Raji (cell line): ENCODE data around the gene SAMD15.

Source experiments
- POLR2A ChIP-seq: IDR thresholded peaks from 2 replicates; pipeline ENCODE4 v1.6.1; 2011; ENCODE audit warnings: low read depth, low read length, control low read depth; ENCODE audit not compliant: insufficient read depth

SAMD15 gene

GRCh38 chr14:77376771-77377501, at the start of gene SAMD15, which contains the start of gene TMED8:
SAMD15 (plus strand) TSS chr14:77377379; CDS start chr14:77377419, 40 bp downstream.
TMED8 (minus strand) TSS chr14:77377094; CDS start chr14:77377053, 41 bp downstream.
- TF ChIP-seq POLR2A, result peak; percentile 71

DNA sequence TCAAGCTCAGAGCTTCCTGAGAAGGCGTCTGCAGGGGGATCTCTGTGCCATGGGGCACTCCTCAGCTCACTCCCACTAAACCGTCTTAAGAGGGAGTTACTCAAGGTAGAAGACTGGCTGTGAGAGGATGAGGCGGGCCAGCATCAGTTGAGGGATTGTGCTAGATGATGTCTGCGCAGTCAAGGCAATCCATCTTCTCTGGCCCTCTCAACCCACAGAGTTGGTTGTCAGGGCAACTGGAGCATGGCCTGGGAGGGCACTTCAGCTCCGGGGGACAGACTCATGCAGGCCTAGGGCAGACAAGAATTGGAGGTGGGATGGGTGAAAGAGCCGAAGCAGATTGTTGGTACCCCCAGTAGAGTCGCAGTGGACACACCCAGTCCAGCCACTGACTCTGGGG, 47.3 kb upstream of the SAMD15 start:
- TF ChIP-seq POLR2A, result no peak

GRCh38 chr14:77335576-77335975, 41.6 kb upstream of the SAMD15 start:
- no peak for TF ChIP-seq POLR2A

GRCh38 chr14:77337880-77338279, 39.3 kb upstream of the SAMD15 start:
- no peak for TF ChIP-seq POLR2A

GRCh38 chr14:77338302-77338701, 38.9 kb upstream of the SAMD15 start:
- no peak for TF ChIP-seq POLR2A

- TF ChIP-seq POLR2A, result no peak
Observed at GRCh38 chr14:77339407-77339806, 37.8 kb upstream of the SAMD15 start.

GRCh38 chr14:77340389-77340788, 36.8 kb upstream of the SAMD15 start:
- TF ChIP-seq POLR2A, result no peak

GRCh38 chr14:77342726-77343397, 34.3 kb upstream of the SAMD15 start:
- no peak for TF ChIP-seq POLR2A

- no peak for TF ChIP-seq POLR2A
Observed at GRCh38 chr14:77343662-77344061, 33.5 kb upstream of the SAMD15 start.

DNA sequence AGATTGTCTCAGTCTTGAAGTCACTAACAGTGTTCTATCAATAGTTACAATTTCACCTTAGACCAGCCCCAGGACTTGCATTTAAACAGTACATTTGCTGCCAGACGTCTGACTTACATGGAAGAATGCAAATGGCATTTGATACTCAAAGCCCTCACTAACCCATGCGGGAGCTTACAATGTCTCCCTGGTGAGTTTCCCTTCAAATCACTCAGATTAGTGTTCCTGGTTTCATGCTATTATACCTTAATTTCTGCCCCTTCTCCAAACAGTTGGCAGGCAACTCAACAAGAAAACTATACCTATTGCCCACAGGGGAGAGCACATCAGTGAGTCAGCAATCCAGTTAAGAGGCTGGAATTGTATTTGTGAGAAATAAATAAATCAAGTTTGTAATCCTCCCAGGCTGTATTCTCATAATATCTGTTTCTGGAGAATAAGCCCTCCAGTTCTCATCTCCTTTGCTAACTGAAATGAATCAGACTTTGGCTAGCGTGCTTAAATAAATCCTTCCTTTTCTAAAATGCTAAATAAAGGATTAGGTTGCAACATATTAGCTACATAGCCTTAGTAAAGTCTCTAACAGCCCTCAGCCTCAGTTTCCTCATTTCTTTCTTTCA, 32.7 kb upstream of the SAMD15 start:
- no peak for TF ChIP-seq POLR2A

DNA sequence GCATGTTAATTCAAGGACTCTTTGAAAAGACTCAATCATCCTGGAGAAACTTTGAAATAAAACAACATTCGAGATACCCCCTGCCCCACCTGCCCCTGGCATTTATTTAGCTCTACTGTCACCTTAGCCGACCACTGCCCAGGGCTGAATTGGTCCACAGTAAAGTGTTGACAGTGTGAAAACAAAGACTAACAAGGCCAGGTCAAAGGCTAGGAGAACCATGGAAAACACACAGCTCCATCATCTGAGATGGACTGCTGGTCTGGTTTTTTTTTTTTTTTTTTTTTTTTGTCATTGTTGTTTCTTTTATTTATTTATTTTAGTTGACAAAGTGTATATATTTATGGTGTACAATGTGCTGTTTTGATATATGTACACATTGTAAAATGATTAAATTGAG, 30.7 kb upstream of the SAMD15 start:
- TF ChIP-seq POLR2A, result no peak

DNA sequence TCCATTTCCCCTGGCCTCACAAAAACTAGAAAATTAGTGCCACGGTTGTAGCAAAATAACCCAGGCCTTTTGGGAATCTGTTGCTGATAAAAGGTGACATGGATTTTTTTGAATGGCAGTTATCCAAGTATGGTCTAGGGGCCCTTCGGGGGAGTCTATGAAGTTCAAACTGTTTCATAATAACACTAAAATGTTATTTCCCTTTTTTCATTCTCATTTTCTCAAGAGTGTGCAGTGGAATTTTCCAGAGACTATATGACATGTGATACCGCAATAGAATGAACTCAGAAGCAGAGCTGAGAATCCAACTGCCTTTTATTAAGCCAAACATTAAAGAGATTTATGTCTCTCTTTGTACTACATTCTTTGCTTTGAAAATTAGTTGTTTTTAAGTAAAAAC, 29.4 kb upstream of the SAMD15 start:
- no peak for TF ChIP-seq POLR2A

DNA sequence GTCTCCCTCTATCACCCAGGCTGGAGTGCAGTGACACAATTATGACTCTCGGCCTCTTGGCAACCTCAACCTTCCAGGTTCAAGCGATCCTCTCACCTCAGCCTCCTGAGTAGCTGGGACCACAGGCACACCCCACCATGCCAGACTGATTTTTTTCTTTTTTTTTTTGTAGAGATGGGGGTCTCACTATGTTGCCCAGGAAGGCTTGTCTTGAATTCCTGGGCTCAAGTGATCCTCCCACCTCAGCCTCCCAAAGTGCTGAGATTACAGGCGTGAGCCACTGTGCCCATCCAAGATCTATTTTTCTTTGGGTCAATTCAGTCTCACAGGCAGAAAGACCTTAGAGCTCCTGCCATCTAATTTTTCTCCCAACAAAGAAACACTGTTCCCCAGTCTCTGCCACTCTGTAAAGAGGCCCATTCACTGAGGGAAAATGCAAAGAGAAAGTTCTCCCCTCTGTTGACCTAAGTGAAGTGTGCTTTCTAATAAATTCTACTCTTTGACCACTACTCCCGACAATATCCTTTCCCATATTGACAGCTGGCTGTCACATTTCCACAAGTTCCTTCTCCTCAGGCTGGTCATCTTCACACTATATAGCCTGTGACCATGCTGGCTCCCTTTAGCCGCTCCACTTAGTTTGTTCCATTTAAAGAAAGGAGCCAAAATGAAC, 23.6 kb upstream of the SAMD15 start:
- no peak for TF ChIP-seq POLR2A

DNA sequence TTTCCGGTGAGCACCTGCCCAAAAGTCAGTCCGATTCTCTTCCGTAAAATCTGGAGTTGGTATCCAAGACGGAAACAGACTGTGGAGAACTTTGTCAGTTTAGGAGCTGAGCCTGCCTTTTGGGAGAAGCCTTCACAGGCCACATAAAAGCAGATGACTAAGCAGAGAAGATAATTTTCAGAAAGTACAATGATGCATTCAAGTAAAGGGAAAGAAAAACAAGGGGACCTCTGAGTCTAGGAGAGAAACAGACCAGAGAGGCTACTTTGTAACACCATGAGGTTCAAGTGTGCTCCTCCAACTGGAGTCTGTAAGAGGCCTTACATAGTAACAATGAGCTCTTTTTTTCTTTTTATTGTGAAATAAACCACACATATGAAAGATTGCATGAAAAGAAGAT, 21.4 kb upstream of the SAMD15 start:
- no peak for TF ChIP-seq POLR2A

GRCh38 chr14:77356899-77357298, 20.3 kb upstream of the SAMD15 start:
- TF ChIP-seq POLR2A, result no peak
